ENCODE results near the gene SORCS2. TPM values are rescaled to one million over a fixed set of nuclear protein-coding genes. Genes with fewer than 3 reads are reported as not detected.

The SORCS2 gene
- total RNA-seq, 4 donors from 2014 or later = 0.48 to 1.8 (median 0.68) TPM; not detected in 1

DNA sequence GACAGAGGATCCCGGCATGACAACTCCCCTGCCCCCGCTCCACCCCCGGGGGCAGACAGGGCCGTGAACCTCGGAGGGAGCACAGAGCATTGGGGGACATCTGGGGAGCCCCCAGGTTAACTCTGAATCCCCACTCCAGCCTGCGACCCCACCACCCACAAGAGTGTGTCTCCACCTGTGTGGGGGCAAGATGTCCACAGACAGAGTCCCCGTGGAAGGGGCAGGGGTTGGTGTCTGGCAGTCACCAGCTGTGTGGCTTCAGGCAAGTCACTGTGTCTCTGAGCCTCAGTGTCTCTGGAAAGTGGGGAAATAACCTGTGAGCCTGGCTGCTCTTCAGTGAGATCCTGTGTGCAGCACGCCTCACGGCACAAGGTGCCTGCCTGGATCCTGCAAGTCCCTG is 508.3 kb downstream of the SORCS2 start:
- in situ Hi-C loops (cut with MboI; ENCODE audit: low pct_ligation_motif_present in 1 of 4, low pct_unique_long_range_greater_than_20kb in 1 of 4, low sequenced_read_pairs in 3 of 4) (loop anchor here in 2 of 4 donors (25.0 kb wide), 1 partner anchor 513 kb away; the partner anchor contains the start of gene SORCS2 (in 2 of the 2)), intact Hi-C loops (cut with DNase I; ENCODE audit: low total_unique reads) (no loop called here)
- H3K27me3 ChIP-seq = no peaks in the 10 kb centered on the region
- H3K4me1 ChIP-seq = no peaks in the 10 kb centered on the region
- no peak for DNase-seq
- no peaks in the 10 kb centered on the region for H3K9me3 ChIP-seq
- no peak overlapping the region for H3K4me3 ChIP-seq
- 72% methylated on average over 8 of the region's 9 CpGs; no CpG with 5 or more reads in 1 of the 2 donors for WGBS, 2 donors (ENCODE audit: low coverage in 1 of 2)
- TF ChIP-seq, protein P1, sequence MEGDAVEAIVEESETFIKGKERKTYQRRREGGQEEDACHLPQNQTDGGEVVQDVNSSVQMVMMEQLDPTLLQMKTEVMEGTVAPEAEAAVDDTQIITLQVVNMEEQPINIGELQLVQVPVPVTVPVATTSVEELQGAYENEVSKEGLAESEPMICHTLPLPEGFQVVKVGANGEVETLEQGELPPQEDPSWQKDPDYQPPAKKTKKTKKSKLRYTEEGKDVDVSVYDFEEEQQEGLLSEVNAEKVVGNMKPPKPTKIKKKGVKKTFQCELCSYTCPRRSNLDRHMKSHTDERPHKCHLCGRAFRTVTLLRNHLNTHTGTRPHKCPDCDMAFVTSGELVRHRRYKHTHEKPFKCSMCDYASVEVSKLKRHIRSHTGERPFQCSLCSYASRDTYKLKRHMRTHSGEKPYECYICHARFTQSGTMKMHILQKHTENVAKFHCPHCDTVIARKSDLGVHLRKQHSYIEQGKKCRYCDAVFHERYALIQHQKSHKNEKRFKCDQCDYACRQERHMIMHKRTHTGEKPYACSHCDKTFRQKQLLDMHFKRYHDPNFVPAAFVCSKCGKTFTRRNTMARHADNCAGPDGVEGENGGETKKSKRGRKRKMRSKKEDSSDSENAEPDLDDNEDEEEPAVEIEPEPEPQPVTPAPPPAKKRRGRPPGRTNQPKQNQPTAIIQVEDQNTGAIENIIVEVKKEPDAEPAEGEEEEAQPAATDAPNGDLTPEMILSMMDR (IDR thresholded peaks at IDR 0.05) = no peak
- TF ChIP-seq POLR2AphosphoS5 (IDR thresholded peaks at IDR 0.05) = no peak
- no peak for TF ChIP-seq POLR2A (IDR thresholded peaks at IDR 0.05)
- TF ChIP-seq EP300 (IDR thresholded peaks at IDR 0.05; ENCODE audit: low read depth) = no peak
- H3K36me3 ChIP-seq = no peaks in the 10 kb centered on the region
- H3K27ac ChIP-seq = no peak overlapping the region

- no peaks in the 10 kb centered on the region for H3K27me3 ChIP-seq
- H3K4me3 ChIP-seq = no peak overlapping the region
- H3K36me3 ChIP-seq = no peaks in the 10 kb centered on the region
- no peaks in the 10 kb centered on the region for H3K4me1 ChIP-seq
- no peak overlapping the region for H3K27ac ChIP-seq
- in situ Hi-C loops (cut with MboI; ENCODE audit: low pct_ligation_motif_present in 1 of 4, low pct_unique_long_range_greater_than_20kb in 1 of 4, low sequenced_read_pairs in 3 of 4) (loop anchor here in 2 of 4 donors (25.0 kb wide), 1 partner anchor 515 kb away; the partner anchor contains the start of gene SORCS2 (in 2 of the 2)), intact Hi-C loops (cut with DNase I; ENCODE audit: low total_unique reads) (no loop called here)
- no peak for DNase-seq
- no peaks in the 10 kb centered on the region for H3K9me3 ChIP-seq
- 76% methylated on average over 19 of the region's 19 CpGs; no CpG with 5 or more reads in 1 of the 2 donors for WGBS, 2 donors (ENCODE audit: low coverage in 1 of 2)
- TF ChIP-seq EP300 (IDR thresholded peaks at IDR 0.05; ENCODE audit: low read depth) (no peak), POLR2A (IDR thresholded peaks at IDR 0.05) (no peak), POLR2AphosphoS5 (IDR thresholded peaks at IDR 0.05) (no peak)
- TF ChIP-seq, protein P1 (IDR thresholded peaks at IDR 0.05) = no peak
Observed at GRCh38 chr4:7701866-7702649, 509.7 kb downstream of the SORCS2 start.

DNA sequence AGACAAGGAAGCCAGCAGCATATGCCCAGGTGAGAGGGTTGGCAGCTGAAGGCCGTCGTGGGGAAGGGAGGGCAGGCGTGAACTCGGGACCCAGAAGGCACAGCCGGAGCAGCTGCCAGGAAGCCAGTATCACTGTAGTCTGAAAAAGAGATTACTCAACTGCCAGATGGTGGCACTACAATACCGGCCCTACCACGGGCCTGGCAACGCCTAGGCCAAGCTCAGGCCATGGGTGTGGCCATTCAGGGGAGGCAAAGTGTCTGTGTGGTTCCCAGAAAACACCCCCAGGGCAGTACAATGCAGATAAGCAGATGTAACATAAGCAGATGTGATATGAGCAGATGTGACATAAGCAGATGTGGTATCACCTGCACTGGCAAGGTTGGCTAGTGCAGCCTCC is 511.4 kb downstream of the SORCS2 start:
- no peak for DNase-seq
- no peaks in the 10 kb centered on the region for H3K9me3 ChIP-seq
- in situ Hi-C loops (cut with MboI; ENCODE audit: low pct_ligation_motif_present in 1 of 4, low pct_unique_long_range_greater_than_20kb in 1 of 4, low sequenced_read_pairs in 3 of 4) (loop anchor here in 2 of 4 donors (25.0 kb wide), 1 partner anchor 516 kb away; the partner anchor contains the start of gene SORCS2 (in 2 of the 2)), intact Hi-C loops (cut with DNase I; ENCODE audit: low total_unique reads) (no loop called here)
- 61% methylated on average over 8 of the region's 8 CpGs; no CpG with 5 or more reads in 1 of the 2 donors for WGBS, 2 donors (ENCODE audit: low coverage in 1 of 2)
- H3K4me3 ChIP-seq = no peak overlapping the region
- no peaks in the 10 kb centered on the region for H3K4me1 ChIP-seq
- TF ChIP-seq, protein P1 (IDR thresholded peaks at IDR 0.05) = no peak
- TF ChIP-seq POLR2AphosphoS5 (IDR thresholded peaks at IDR 0.05) (no peak), EP300 (IDR thresholded peaks at IDR 0.05; ENCODE audit: low read depth) (no peak), POLR2A (IDR thresholded peaks at IDR 0.05) (no peak)
- H3K27me3 ChIP-seq = no peaks in the 10 kb centered on the region
- no peaks in the 10 kb centered on the region for H3K36me3 ChIP-seq
- no peak overlapping the region for H3K27ac ChIP-seq

GRCh38 chr4:7704091-7704490 is 511.8 kb downstream of the SORCS2 start:
- intact Hi-C loops (cut with DNase I; ENCODE audit: low total_unique reads) = no loop called here

More at GRCh38 chr4:7704091-7704490, 511.8 kb downstream of the SORCS2 start:
- no peaks in the 10 kb centered on the region for H3K27me3 ChIP-seq
- no peak overlapping the region for H3K27ac ChIP-seq
- H3K4me3 ChIP-seq = no peak overlapping the region
- H3K36me3 ChIP-seq = no peaks in the 10 kb centered on the region
- WGBS, 2 donors (ENCODE audit: low coverage in 1 of 2) = 92% methylated on average over 16 of the region's 16 CpGs; no CpG with 5 or more reads in 1 of the 2 donors
- TF ChIP-seq, protein P1 (IDR thresholded peaks at IDR 0.05) = no peak
- no peak for DNase-seq
- in situ Hi-C loops (cut with MboI; ENCODE audit: low pct_ligation_motif_present in 1 of 4, low pct_unique_long_range_greater_than_20kb in 1 of 4, low sequenced_read_pairs in 3 of 4) = loop anchor here in 2 of 4 donors (25.0 kb wide), 1 partner anchor 517 kb away; the partner anchor contains the start of gene SORCS2 (in 2 of the 2)
- H3K4me1 ChIP-seq = no peaks in the 10 kb centered on the region
- no peaks in the 10 kb centered on the region for H3K9me3 ChIP-seq
